PC-3 (cell line): ENCODE measurements around the gene BRK1. TPM values are rescaled to one million over a fixed set of nuclear protein-coding genes. Genes with fewer than 3 reads are reported as not detected.
"Not testable (repeated sequence)": the region's sequence is repeated elsewhere in the genome, so short reads cannot be mapped to it uniquely, and the experiment has no call there.

Source experiments
- ATAC-seq: fragments of 200-7000 bp; cut with Tn5 transposase; 2 replicates; pipeline ENCODE4 v1.9.1; 2020; ENCODE audit warnings: mild to moderate bottlenecking, moderate library complexity
- BruUV-seq: library from RNA; stranded (reverse); fragments of 400-500 nt; replicated peaks from 2 replicates; lab custom pipeline; 2021; lab: Mats Ljungman, UMichigan
- CTCF ChIA-PET: fragments of 300-600 bp; sonication (Branson Sonifier 250); formaldehyde crosslinking; loops from one replicate; lab custom pipeline; 2022; ENCODE audit warnings: antibody characterized with exemption; lab: Charles Lee
- POLR2A ChIA-PET: fragments of 300-600 bp; sonication (Branson Sonifier 250); formaldehyde crosslinking; loops from one replicate; lab custom pipeline; 2022; ENCODE audit warnings: antibody characterized with exemption; ENCODE audit not compliant: unreplicated experiment; lab: Charles Lee
- DNase-seq: peaks from one replicate; pipeline ENCODE4 v3.0.0-alpha.2; 2015
- H2AFZ ChIP-seq: fragments of 300-600 bp; sonication (generic); 2 replicates; pipeline ENCODE4 v1.6.0; 2016; ENCODE audit warnings: antibody characterized with exemption, low read length
- H3F3A ChIP-seq: fragments of 300-600 bp; sonication (generic); one replicate; pipeline ENCODE4 v1.6.0; 2017; ENCODE audit warnings: antibody characterized with exemption, low read length, control low read depth, mild to moderate bottlenecking; ENCODE audit not compliant: unreplicated experiment
- H3K27ac ChIP-seq: fragments of 300-600 bp; sonication (generic); 2 replicates; pipeline ENCODE4 v1.5.1; 2016; ENCODE audit warnings: mild to moderate bottlenecking, low read length
- H3K27me3 ChIP-seq: fragments of 300-600 bp; sonication (generic); 2 replicates; pipeline ENCODE4 v1.6.1; 2016; ENCODE audit warnings: low read length, mixed read lengths
- H3K36me3 ChIP-seq: fragments of 300-600 bp; sonication (generic); 2 replicates; pipeline ENCODE4 v1.6.1; 2016; ENCODE audit warnings: low read depth, mixed run types, low read length, mixed read lengths
- H3K4me1 ChIP-seq: fragments of 300-600 bp; sonication (generic); 2 replicates; pipeline ENCODE4 v1.5.1; 2016; ENCODE audit warnings: low read length; ENCODE audit not compliant: insufficient read depth
- H3K4me2 ChIP-seq: fragments of 300-600 bp; sonication (generic); 2 replicates; pipeline ENCODE4 v1.6.0; 2016; ENCODE audit warnings: low read length
- H3K4me3 ChIP-seq: fragments of 300-600 bp; sonication (generic); 2 replicates; pipeline ENCODE4 v1.5.1; 2016; ENCODE audit warnings: mild to moderate bottlenecking, low read length, mixed read lengths
- H3K79me2 ChIP-seq: fragments of 300-600 bp; sonication (generic); 2 replicates; pipeline ENCODE4 v1.6.1; 2017; ENCODE audit warnings: low read length, mixed read lengths
- H3K9ac ChIP-seq: fragments of 300-600 bp; sonication (generic); 2 replicates; pipeline ENCODE4 v1.6.0; 2016; ENCODE audit warnings: mild to moderate bottlenecking, low read length
- H3K9me2 ChIP-seq: fragments of 300-600 bp; sonication (generic); replicated peaks from 2 replicates; pipeline ENCODE4 v1.6.1; 2016; ENCODE audit warnings: mixed run types, low read length, mixed read lengths
- H3K9me3 ChIP-seq: fragments of 300-600 bp; sonication (generic); 2 replicates; pipeline ENCODE4 v1.6.1; 2016; ENCODE audit warnings: low read length, mixed read lengths
- H4K20me1 ChIP-seq: fragments of 300-600 bp; sonication (generic); 2 replicates; pipeline ENCODE4 v1.6.1; 2016; ENCODE audit warnings: low read length, mixed read lengths
- EZH2 ChIP-seq: fragments of 300-600 bp; sonication (generic); IDR thresholded peaks from one replicate; pipeline ENCODE4 v1.6.1; 2017; ENCODE audit warnings: antibody characterized with exemption, mild to moderate bottlenecking, low read length; ENCODE audit not compliant: unreplicated experiment
- EZH2phosphoT487 ChIP-seq: fragments of 300-600 bp; sonication (generic); IDR thresholded peaks from 2 replicates; pipeline ENCODE4 v1.6.1; 2018; ENCODE audit warnings: mild to moderate bottlenecking, antibody characterized with exemption, low read length, borderline replicate concordance
- intact Hi-C: fragments of 100-400 bp; cut with micrococcal nuclease; formaldehyde crosslinking; loops from 2 replicates; pipeline ENCODE4 v1.9.0; 2023
- total RNA-seq: library from RNA; depleted of rRNA; stranded (reverse); fragments of >200 nt; gene quantifications from 2 replicates; pipeline ENCODE4 v1.2.3, GENCODE V29; 2014
- TF ChIP-seq, protein P1 (sequence below): fragments of 300-600 bp; sonication (generic); conservative IDR thresholded peaks from 2 replicates; pipeline ENCODE4 v1.5.1; 2017; ENCODE audit warnings: antibody characterized with exemption, low read depth, mild to moderate bottlenecking, low read length

Gene BRK1
- total RNA-seq, 1 experiment from 2014 or later: 140 TPM

DNA sequence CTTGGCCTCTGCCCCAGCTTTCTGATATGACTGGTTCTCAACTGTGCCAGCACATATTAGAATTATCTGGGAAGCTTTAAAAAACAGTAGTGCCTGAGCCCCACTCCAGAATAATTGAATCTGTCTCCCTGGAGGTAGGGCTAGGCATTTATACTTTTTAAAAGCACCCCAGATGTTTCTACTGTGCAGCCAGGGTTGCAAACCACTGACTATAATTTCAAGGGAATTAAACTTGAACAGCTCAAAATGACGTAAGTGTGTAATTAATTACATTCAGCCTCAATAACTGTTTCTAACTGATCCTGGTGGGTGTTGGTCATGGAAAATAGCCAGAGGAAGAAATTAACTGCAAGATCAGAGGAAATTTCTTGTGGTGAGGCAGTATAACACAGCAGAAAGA, 44.9 kb downstream of the BRK1 start:
- intact Hi-C loops: no loop called here
- no peaks in the 10 kb centered on the region for H3K9me3 ChIP-seq
- no peak overlapping the region for H3K4me3 ChIP-seq
- no peak overlapping the region for H2AFZ ChIP-seq
- H3K27ac ChIP-seq: no peak overlapping the region
- ATAC-seq (no peak), DNase-seq (no peak)
- CTCF ChIA-PET: no interaction called here
- no TSS peak for BruUV-seq
- H3K4me1 ChIP-seq: no peaks in the 10 kb centered on the region
- no peaks in the 10 kb centered on the region for H3K27me3 ChIP-seq
- peaks cover 5% of the 10 kb centered on the region; the same call in 1 of the 2 replicates for H3K79me2 ChIP-seq
- no peak overlapping the region for H3K9ac ChIP-seq
- H3K4me2 ChIP-seq: no peak overlapping the region
- H3K9me2 ChIP-seq: no peaks in the 10 kb centered on the region
- TF ChIP-seq, protein P1, sequence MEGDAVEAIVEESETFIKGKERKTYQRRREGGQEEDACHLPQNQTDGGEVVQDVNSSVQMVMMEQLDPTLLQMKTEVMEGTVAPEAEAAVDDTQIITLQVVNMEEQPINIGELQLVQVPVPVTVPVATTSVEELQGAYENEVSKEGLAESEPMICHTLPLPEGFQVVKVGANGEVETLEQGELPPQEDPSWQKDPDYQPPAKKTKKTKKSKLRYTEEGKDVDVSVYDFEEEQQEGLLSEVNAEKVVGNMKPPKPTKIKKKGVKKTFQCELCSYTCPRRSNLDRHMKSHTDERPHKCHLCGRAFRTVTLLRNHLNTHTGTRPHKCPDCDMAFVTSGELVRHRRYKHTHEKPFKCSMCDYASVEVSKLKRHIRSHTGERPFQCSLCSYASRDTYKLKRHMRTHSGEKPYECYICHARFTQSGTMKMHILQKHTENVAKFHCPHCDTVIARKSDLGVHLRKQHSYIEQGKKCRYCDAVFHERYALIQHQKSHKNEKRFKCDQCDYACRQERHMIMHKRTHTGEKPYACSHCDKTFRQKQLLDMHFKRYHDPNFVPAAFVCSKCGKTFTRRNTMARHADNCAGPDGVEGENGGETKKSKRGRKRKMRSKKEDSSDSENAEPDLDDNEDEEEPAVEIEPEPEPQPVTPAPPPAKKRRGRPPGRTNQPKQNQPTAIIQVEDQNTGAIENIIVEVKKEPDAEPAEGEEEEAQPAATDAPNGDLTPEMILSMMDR: no peak
- TF ChIP-seq EZH2: no peak
- no peak for TF ChIP-seq EZH2phosphoT487
- H3F3A ChIP-seq: no peaks in the 10 kb centered on the region
- no peaks in the 10 kb centered on the region for H3K36me3 ChIP-seq
- H4K20me1 ChIP-seq: no peaks in the 10 kb centered on the region
- POLR2A ChIA-PET: interaction anchor here (1.0 kb wide), 1 partner anchor 19 kb away, joined by 16 read pairs; the partner anchor contains the start of gene VHL

GRCh38 chr3:10160925-10161324, 45.5 kb downstream of the BRK1 start:
- Histone ChIP-seq H3K9me3 (no peaks in the 10 kb centered on the region), H3K79me2 (peaks cover 8% of the 10 kb centered on the region), H3K27me3 (no peaks in the 10 kb centered on the region), H3K4me3 (no peak overlapping the region), H3K4me2 (no peak overlapping the region), H2AFZ (no peak overlapping the region), H3K4me1 (no peaks in the 10 kb centered on the region), H3K36me3 (no peaks in the 10 kb centered on the region), H3K9ac (no peak overlapping the region), H3K27ac (no peak overlapping the region), H3F3A (no peaks in the 10 kb centered on the region), H4K20me1 (no peaks in the 10 kb centered on the region), H3K9me2 (no peaks in the 10 kb centered on the region)
- DNase-seq (no peak), ATAC-seq (no peak)
- intact Hi-C loops: no loop called here
- POLR2A ChIA-PET: no interaction called here
- no TSS peak for BruUV-seq
- TF ChIP-seq, protein P1: 0 out of 2 replicates have a peak, but pooled peaks have one; percentile 9
- TF ChIP-seq EZH2phosphoT487 (no peak), EZH2 (no peak)
- CTCF ChIA-PET: no interaction called here

GRCh38 chr3:10162185-10162584, 46.7 kb downstream of the BRK1 start:
- POLR2A ChIA-PET: interaction anchor here (0.6 kb wide), 1 partner anchor 216 kb away, joined by 5 read pairs; no protein-coding TSS in a partner anchor
- no peaks in the 10 kb centered on the region for H3F3A ChIP-seq
- TF ChIP-seq, protein P1: no peak
- no peak for TF ChIP-seq EZH2
- no peak for TF ChIP-seq EZH2phosphoT487
- H3K4me3 ChIP-seq: no peak overlapping the region
- DNase-seq (no peak), ATAC-seq (no peak)
- H3K4me1 ChIP-seq: no peaks in the 10 kb centered on the region
- H3K27ac ChIP-seq: no peak overlapping the region
- H3K36me3 ChIP-seq: no peaks in the 10 kb centered on the region; the same call in 1 of the 2 replicates
- no peaks in the 10 kb centered on the region for H4K20me1 ChIP-seq
- H3K27me3 ChIP-seq: no peaks in the 10 kb centered on the region
- H3K9me2 ChIP-seq: no peaks in the 10 kb centered on the region
- H3K4me2 ChIP-seq: no peak overlapping the region
- CTCF ChIA-PET: interaction anchor here (0.6 kb wide), 1 partner anchor 25 kb away, joined by 7 read pairs; no protein-coding TSS in a partner anchor
- H3K79me2 ChIP-seq: peaks cover 12% of the 10 kb centered on the region
- H2AFZ ChIP-seq: no peak overlapping the region
- H3K9me3 ChIP-seq: no peaks in the 10 kb centered on the region
- no TSS peak for BruUV-seq
- intact Hi-C loops: no loop called here
- no peak overlapping the region for H3K9ac ChIP-seq

GRCh38 chr3:10164201-10164545, 48.7 kb downstream of the BRK1 start:
- CTCF ChIA-PET: interaction anchor here (1.1 kb wide), 1 partner anchor 60 kb away, joined by 4 read pairs; no protein-coding TSS in a partner anchor
- not testable (repeated sequence) for H3K27ac ChIP-seq

More at GRCh38 chr3:10164201-10164545, 48.7 kb downstream of the BRK1 start:
- Histone ChIP-seq H3K4me3 (peak overlapping the region; percentile 96; the same call in 1 of the 2 replicates), H2AFZ (peak overlapping the region; percentile 93), H3K36me3 (peaks cover 13% of the 10 kb centered on the region), H3K4me2 (peak overlapping the region; percentile 91), H3K79me2 (peaks cover 18% of the 10 kb centered on the region)
- H3K27me3 ChIP-seq, ATAC-seq, H3K9me2 ChIP-seq, H3K9ac ChIP-seq, H4K20me1 ChIP-seq, DNase-seq, POLR2A ChIA-PET, H3K9me3 ChIP-seq, BruUV-seq, H3F3A ChIP-seq, H3K4me1 ChIP-seq: not testable (repeated sequence)
- intact Hi-C loops: loop anchor here (1.0 to 2.0 kb wide), 2 partner anchors 29 to 61 kb away; no protein-coding TSS in a partner anchor
